NB4 (cell line): Measurements from ENCODE around the gene RFC5.
"Not testable (repeated sequence)": the region's sequence is repeated elsewhere in the genome, so short reads cannot be mapped to it uniquely, and the experiment has no call there.

Source experiments
- MYC ChIP-seq: IDR thresholded peaks from 2 replicates; pipeline ENCODE4 v1.6.1; 2011; ENCODE audit warnings: low read depth, low read length
- POLR2A ChIP-seq: IDR thresholded peaks from 2 replicates; pipeline ENCODE4 v1.6.1; 2011; ENCODE audit warnings: mild to moderate bottlenecking; ENCODE audit not compliant: insufficient read length; ENCODE audit errors: extremely low read depth
- TF ChIP-seq, protein P1 (sequence below): IDR thresholded peaks from one replicate; pipeline ENCODE4 v1.5.1; 2012; ENCODE audit warnings: low read depth, low read length
- TF ChIP-seq, protein P2 (sequence below): IDR thresholded peaks from 2 replicates; pipeline ENCODE4 v1.6.1; 2011; ENCODE audit warnings: low read depth, low read length

DNA sequence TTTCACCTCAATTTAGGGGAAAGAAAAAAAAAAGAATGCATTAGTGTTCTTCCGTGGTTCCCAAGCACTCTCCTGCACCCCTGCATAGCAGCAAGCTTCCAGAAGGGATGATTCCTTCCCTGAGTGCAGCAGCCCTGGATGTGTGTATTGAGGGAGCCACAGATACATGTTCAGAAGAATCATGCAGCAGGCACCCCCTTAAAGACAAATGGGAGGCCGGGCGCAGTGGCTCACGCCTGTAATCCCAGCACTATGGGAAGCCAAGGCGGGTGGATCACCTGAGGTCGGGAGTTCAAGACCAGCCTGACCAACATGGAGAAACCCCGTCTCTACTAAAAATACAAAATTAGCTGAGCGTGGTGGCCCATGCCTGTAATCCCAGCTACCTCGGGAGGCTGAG, 65.0 kb downstream of the RFC5 start:
- TF ChIP-seq, protein P1, sequence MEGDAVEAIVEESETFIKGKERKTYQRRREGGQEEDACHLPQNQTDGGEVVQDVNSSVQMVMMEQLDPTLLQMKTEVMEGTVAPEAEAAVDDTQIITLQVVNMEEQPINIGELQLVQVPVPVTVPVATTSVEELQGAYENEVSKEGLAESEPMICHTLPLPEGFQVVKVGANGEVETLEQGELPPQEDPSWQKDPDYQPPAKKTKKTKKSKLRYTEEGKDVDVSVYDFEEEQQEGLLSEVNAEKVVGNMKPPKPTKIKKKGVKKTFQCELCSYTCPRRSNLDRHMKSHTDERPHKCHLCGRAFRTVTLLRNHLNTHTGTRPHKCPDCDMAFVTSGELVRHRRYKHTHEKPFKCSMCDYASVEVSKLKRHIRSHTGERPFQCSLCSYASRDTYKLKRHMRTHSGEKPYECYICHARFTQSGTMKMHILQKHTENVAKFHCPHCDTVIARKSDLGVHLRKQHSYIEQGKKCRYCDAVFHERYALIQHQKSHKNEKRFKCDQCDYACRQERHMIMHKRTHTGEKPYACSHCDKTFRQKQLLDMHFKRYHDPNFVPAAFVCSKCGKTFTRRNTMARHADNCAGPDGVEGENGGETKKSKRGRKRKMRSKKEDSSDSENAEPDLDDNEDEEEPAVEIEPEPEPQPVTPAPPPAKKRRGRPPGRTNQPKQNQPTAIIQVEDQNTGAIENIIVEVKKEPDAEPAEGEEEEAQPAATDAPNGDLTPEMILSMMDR, result not testable (repeated sequence)
- not testable (repeated sequence) for TF ChIP-seq MYC, POLR2A
- TF ChIP-seq, protein P2, sequence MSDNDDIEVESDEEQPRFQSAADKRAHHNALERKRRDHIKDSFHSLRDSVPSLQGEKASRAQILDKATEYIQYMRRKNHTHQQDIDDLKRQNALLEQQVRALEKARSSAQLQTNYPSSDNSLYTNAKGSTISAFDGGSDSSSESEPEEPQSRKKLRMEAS, result not testable (repeated sequence)
